DMS 273 (cell line): Measurements from ENCODE around the gene SPINDOC.
"Not testable (repeated sequence)": the region's sequence is repeated elsewhere in the genome, so short reads cannot be mapped to it uniquely, and the experiment has no call there.

Experiments
- DNase-seq: peaks from one replicate; lab custom pipeline; 2025; ENCODE audit not compliant: unreplicated experiment; lab: John Stamatoyannopoulos, UW

Gene SPINDOC, protein sequence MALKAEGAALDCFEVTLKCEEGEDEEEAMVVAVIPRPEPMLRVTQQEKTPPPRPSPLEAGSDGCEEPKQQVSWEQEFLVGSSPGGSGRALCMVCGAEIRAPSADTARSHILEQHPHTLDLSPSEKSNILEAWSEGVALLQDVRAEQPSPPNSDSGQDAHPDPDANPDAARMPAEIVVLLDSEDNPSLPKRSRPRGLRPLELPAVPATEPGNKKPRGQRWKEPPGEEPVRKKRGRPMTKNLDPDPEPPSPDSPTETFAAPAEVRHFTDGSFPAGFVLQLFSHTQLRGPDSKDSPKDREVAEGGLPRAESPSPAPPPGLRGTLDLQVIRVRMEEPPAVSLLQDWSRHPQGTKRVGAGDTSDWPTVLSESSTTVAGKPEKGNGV

DNA sequence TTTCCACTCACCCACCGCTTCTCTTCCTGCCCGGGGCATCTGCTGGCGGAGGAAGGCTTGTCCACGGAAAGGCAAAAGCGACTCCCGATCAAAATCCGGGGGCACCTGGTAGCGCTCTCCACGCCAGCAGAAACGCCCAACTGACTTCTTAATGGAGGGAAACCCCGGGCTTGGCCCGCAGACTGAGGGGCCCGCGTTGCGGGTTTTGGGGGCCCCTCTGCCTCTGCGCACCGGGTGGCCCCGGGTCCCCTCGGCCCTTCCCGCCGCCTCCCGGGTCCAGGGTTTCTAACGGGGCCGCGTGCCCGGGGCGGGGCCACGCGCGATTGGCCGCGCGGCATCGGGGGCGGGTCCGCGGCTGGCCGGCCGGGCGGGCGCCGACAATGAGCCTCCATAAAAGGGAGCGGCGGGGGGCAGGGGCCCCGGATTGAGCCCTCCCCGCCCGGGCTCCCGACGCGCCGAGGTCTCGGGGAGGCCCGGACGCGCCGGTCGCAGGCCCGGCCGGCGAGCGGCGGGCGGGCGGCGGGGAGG, at the start of gene SPINDOC:
TSS of gene SPINDOC (plus strand) at position 422 of the 528 bp plus-strand sequence. CDS start 231 bp downstream, outside the sequence.
- DNase-seq, result peak; percentile 88

DNA sequence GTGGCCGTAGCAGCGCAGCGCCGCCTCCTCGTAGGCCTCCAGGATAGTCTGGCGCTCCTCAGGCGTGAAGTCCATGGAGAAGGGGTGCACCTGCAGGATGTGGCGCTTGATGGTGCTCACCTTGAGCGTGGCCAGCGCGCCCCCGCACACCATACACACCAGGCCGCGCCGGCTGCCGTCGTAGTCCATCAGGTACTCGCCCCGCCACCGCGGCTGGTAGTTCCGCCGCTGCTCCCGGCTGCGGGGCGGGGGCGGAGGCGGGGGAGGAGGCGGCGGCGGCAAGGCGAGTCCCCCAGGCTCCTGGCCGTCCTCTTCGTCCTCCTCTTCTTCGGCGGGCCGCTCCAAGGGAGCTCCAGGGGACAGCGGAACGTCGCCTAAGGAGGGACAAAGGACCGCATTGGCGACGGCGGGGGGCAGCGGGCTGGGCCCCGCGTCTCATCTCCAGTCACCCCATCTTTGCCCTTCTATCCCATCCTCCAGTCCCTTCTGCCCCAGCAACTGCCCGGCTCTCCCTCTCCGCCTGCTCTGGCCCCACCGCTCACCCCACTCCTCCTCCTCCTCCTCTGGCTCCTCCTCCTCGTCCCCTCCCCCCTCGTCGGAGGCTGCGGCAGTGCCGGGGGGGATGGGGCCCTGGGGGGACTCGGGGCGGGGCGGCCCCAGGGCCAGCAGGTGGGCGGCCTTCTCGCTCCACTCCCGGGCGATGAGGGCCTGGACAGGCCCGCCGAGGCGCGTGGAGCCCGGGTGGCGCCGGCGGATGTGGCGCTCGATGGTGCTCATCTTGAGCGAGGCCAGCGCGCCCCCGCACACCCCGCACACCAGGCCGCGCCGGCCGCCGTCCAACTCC, 49.5 kb upstream of the SPINDOC start:
- DNase-seq, result no peak

DNA sequence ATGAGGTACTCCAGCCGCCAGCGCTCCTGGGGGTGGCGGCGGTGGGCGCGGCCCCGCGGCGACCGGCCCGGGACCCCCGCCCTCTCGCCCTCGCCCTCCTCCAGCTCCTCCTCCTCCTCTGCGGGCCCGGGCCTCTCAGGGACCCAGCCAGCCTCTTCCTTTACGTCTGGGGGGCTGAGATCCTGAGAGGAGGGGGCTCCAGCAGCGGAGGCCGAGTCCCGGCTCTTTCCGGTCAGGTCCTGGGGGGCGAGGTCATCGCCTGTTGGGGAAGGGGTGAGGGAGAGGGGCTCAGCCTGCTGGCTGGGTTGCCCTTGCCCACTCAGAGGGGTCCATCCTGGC, 48.9 kb upstream of the SPINDOC start:
- no peak for DNase-seq

DNA sequence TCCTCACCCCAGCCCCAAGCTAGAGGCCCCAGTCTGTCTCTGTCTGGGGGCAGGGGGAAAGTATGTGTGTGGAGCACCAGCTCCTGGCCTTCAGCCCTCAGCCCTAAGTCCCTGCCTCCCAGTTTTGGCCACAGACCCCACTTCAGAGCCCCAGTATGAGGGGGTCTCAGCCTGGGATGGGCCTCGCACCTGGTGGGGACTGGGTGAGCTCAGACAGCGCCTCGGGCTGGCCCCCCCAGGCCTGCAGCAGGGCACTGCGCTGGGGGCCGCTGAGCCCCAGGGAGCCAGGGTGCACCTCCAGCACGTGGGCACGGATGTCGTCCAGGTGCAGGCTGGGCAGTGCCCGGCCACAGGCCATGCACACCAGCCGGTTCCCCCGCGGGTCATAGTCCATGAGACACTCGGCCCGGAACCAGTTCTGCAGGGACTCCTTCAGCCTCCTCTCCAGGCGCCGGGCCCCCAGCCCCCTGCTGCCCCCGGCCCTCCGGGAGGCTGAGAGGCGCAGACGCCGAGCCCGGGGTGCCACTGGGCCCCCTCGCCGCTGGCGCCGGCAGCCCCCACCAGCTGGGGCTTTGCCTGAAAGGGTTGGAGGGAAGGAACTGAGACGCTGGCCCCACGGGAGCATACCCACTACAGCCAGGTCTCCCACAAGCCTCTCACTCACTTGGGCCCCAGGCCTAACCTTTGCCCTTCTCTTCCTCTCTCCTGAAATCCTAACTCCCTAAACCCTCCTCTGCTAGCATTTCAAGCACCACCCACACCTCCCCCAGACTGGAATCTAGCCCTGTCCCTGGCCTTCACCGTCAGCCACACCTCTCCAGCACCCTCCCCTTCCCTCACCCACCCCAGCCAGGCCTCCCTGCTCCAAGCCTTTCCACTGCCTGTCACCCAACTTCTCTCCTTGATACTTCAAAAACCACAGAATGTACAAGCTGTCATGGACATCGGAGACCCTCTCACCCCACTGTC, 48.3 kb upstream of the SPINDOC start:
- peak; percentile 30 for DNase-seq

DNA sequence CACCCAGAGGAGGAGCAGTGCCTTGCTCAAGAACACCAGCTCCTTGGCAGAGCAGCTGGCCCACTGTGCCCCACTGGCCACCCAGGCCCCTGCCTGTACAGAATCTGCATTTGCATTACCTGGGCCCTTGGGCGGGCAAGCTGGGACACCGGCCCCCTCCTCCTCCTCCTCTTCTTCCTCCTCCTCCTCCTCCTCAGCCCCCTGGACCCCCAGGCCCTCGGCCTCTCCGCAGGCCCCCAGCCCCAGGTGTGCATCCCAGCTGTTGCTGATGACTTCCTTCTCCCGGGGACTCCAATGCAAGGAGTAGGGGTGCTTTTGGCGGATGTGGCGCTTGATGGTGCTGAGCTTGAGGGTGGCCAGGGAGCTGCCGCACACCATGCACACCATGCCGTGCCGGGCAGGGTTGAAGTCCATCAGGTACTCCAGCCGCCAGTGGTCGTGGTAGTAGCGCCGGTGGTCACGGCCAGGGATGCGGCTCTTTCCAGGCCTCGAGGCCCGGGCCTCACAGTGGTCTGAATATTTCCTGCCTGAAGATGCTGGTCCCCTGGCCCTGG, 47.5 kb upstream of the SPINDOC start:
- DNase-seq, result no peak

DNA sequence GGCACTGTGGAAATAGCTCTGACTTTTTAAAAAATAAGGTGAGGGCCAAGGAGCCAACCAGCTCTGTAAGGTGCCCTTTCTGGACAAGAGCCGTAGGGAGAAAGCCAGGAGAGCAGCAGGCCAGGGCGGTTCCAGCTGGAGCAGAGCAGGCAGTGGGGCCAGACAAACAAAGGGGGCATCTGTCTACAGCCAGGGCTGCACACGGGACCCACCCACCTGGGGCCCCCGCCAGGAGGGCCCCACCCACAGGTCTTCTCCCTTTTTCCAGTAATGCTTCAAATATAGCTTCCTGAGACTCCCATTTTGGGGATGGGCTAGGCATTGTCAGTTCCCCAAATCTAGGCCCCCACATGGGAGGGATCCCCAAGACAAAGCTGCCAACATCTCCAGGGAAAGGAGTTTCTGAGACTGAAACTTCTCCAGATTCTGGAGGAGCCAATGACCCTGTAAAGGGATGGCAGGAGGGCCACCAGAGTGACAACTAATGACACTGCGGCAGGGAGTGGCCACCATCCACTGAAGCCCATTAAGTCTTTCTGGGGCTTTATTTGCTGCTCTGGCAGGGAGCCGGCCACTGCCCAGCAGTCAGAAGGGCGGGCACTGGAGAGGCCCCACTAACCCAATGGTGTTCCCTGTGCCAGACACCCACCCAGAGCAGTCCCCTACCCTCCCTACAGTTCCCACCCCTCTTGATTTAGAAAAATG, 46.6 kb upstream of the SPINDOC start:
- peak; percentile 62 for DNase-seq

DNA sequence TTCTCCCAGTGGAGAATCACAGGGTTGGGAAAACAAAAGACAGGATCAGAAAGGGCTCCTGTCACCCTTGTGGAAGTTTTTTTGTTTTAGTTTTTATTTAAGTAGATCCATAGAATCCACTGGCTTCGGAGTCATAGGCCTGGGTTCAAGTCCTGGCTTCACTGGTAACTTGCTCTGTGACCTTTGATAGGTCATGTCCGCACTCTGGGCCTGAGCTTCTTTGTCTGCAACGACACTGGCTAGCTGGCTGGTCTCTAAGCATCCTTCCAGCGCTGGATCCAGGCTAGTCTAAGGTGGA, 46.0 kb upstream of the SPINDOC start:
- DNase-seq, result no peak

DNA sequence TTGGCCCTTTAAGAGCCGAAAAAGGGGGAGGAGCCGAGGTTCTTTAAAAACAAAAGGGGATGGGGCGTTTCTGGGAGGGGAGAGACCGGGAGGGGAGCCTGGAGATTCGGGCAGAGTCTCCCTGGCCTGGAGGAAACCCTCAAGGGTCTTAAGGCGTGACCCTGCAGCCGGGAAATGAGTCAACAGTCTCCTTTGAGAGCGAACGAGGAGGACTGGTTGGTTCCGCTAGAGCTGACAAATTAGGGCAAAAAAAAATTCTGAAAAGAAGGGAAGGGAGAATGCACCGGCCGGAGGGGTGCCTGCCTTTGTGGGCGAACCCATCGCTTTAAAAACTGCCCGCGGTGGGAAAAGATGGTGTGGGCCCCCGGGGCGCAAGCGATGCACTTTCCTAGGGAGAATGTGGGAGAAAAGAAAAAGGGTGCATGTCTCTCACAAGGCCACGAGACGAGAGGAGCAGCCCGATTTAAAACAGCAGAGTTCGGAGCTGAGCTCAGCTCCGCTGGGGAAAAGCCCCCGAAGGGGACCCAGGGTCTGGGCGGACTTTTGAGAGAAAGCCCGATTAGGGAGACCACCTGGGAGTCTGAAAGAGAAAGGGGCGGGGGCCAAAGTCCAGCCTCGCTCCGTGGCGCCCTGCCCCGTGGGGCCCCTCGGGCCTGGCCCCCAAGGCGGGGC, 45.6 kb upstream of the SPINDOC start:
- peak; percentile 79 for DNase-seq

DNA sequence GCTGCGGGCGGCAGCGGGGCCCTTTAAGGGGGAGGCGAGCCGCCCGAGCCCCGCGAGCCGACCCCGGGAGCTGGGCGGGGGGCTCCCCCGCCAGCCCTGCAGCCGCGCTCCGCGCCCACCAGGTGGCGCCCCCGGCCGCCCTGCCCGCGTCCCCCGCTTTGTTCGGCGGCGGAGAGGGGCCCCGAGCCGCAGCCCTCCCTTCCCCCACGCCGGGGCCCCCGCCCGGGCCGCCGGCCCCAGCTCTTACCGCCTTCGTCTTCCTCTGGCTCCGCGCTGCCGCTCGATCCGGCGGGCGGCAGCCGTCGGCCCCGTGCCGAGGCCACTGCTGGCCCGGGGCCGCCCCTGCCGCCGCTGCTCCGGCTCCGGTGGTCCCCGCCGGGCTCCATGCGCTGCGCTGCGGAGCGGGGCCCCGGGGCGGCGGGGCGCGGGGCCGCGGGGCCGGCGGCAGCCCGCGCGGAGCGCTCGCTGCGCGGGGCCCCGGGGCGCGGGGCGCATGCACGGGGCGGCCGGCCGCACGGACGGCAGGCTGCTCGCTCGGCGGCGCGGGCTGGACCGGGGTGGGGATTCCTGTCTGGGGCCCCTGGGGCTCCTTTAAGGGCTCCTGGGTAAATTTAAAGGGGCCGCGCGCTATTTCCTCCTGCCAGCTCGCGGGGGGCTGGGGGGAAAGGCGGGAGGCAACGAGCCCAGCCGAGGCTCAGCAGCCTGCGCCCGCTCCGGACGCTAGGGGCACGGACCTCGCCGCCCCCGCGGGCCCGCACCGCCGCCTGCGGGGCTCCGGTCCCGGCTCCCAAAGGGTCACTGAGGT, 44.8 kb upstream of the SPINDOC start, which contains the start of gene ZFTA:
TSS of gene ZFTA (minus strand) at position 539 of the 805 bp plus-strand sequence. CDS start at position 386, 153 bp downstream.
- peak; percentile 74 for DNase-seq

DNA sequence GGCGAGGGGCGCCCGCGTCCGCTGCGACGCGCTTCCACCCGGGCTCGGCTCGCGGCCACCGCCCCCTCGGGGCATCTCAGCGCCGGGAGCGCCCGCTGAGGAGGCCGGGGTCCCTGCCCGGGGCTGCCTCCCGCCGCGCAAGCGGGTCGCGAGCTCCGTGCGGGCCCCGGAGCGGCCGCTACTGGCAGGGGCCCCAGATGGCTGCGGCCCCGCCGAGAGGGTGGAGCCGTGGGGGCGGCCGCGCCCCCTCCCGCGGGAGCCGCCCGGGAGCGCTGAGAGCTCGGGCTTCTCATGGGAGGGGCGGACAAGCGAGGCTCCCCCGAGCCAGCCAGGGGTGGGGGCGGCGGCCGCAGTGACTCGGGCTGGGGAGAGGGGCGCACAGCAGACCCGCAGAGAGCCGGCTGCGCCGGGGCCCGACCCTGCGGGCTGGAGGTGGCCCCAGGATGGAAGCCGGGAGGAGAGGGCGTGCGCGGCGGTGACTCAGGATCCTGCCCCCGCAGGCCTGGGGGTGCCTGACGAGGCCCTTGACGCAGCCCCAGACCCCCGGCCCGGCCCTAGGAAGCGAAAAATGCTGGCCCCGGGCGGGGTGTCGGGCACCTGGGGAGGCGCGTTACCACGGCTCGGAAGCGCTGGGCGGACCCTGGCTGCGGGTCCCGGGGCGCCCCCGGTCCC, 44.1 kb upstream of the SPINDOC start:
- DNase-seq, result peak; percentile 64

DNA sequence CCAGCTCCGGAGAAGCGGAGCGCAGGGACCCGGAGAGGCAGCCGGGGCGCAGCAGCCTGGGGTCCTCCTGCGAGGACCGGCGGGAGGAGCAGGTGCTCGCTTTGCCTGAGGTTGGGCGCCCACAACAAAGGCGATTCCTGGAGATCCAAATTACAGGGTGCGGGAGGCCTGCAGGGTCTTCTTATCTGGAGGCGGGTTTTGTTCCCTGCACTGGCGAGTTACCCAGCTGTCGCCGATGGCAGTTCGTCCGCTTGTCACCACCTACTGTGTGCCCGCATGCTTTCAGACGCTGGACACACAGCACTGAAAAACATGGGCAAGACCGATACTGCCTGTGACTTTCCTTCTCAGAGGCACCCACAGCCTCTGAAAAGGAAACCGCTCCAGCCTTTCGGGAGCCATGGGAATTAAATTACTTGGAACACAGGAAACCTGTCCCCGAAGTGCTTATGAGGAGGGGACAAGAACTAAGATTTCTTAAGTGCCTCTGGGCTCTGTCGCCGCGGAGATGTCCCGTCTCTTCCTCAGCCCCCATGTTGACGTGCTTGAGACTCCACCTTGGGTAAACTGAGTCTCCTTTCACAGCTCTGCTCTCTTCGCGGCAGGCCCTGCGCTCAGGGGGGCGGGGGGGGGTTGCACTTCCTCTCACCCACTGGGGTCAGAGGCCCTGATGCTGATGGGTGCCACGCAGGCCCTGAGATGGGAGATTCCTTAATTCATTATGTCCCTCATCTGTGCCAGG, 43.4 kb upstream of the SPINDOC start:
- DNase-seq, result no peak

DNA sequence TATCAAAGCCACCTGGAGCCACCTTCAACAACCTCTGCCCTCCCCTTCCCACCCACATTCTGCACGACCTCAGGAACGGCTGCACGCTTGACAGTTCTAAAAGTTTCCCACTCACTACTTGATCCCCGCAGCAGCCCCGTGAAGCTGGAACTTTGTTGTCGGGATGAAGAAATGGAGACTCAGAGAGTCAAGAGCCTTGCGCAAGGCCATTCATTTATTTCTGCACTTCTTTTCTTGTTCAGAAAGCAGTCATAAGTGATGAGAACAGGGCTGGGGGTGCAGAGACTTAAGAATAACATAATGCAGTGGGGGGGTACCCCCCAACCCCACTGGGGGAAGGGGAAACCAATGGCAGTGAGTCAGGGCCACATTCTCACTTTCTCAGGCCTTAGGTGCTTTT, 42.5 kb upstream of the SPINDOC start:
- no peak for DNase-seq

DNA sequence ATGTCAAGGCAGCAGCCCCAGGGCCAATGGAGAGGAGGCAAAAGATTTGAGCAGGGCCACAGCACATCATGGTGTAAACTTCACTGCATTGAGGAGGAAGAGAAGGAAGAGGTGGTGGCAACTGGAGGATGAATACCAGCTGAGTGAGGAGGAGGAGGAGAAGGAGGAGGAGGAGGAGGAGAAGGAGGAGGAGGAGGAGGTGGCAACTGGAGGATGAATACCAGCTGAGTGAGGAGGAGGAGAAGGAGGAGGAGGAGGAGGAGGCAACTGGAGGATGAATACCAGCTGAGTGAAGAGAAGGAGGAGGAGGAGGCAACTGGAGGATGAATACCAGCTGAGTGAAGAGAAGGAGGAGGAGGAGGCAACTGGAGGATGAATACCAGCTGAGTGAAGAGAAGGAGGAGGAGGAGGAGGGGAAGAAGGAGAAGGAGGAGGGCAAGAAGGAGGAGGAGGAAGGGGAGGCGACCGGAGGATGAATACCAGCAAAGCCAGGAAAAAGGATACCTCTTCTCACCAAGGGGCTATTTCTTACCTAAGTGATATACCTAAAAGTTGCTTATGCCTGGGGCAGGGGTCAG, 41.4 kb upstream of the SPINDOC start:
- DNase-seq, result not testable (repeated sequence)

DNA sequence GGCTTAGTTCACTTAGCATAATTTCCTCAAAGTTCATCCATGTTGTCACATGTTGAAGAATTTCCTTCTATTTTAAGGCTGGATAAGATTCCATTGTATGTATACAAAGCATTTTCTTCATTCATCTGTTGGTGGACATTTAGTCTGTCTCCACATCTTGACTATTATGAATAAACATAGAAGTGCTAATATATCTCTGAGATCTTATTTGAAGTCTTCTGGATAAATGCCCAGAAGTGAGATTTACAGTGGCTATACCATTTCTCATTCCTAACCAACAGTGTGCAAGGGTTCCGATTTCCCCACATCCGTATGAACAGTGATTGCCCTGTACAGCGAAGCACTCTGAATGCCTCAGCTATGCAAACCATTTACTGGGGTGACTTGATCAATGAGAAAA, 38.1 kb upstream of the SPINDOC start:
- no peak for DNase-seq

DNA sequence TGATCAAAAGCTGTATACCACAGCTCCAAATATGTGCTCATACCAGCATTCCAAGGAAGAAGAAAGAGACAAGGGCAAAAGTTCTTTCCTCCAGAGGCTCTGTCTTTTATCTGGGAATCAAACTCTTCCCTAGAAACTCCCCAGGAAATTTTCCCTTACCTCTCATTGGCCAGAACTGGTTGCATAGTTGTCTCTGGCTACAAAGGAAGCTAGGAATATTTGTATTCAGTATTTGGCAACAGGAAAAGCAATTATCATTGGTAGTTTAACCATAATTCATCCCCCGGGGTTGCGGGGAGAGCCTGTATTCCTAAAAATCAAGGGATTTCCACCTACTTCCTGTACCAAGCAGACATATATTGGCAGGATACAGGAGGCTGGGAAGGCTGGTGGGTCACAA, 34.2 kb upstream of the SPINDOC start:
- DNase-seq, result no peak

DNA sequence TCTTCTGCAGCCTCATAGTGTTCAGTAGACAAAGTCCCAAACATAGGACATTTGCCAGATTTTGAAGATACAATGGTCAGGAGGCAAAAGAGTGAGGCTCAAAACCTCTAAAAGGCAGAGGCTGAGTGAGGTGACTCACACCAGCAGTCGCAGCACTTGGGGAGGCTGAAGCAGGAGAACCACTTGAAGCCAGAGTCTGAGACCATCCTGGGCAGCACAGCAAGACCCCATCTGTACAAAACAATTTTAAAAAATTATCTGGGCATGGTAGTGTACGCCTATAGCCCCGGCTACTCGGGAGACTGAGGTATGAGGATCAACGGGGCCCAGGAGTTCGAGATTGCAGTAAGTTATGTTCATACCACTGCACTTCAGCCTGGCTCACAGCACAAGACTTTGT, 30.5 kb upstream of the SPINDOC start:
- no peak for DNase-seq
